Measurements from ENCODE around the gene LUZP4.

DNA sequence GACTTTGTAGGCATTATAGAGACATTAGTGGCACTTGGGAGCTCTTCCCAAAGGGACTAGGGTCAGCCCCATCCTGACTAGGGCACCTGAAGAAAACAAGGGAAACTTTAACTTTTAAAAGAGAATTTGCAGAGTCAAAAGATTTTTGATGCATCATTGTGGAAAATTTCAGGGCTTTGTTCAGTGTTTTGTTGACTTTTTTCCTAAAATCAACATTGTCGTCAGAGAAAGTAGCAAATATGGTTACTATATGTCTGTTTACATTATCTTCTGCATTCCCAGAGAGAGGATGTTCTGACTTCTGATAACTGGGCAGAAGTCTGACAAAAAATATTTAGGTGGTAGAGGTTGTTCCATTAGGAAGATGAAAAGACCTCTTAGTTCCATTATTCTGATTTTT, 51.9 kb downstream of the LUZP4 start:
- TF ChIP-seq, protein P1, sequence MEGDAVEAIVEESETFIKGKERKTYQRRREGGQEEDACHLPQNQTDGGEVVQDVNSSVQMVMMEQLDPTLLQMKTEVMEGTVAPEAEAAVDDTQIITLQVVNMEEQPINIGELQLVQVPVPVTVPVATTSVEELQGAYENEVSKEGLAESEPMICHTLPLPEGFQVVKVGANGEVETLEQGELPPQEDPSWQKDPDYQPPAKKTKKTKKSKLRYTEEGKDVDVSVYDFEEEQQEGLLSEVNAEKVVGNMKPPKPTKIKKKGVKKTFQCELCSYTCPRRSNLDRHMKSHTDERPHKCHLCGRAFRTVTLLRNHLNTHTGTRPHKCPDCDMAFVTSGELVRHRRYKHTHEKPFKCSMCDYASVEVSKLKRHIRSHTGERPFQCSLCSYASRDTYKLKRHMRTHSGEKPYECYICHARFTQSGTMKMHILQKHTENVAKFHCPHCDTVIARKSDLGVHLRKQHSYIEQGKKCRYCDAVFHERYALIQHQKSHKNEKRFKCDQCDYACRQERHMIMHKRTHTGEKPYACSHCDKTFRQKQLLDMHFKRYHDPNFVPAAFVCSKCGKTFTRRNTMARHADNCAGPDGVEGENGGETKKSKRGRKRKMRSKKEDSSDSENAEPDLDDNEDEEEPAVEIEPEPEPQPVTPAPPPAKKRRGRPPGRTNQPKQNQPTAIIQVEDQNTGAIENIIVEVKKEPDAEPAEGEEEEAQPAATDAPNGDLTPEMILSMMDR (IDR thresholded peaks at IDR 0.05; ENCODE audit: insufficient read depth, low read length, poor library complexity, severe bottlenecking) = no peak
- no peak for TF ChIP-seq EZH2phosphoT487 (conservative IDR thresholded peaks at IDR 0.05; ENCODE audit: low read length)

Data from SU-DHL-6 (cell line).